IMR-90 (cell line): ENCODE measurements around the gene PDCL3. TPM values are rescaled to one million over a fixed set of nuclear protein-coding genes. Genes with fewer than 3 reads are reported as not detected.

Source experiments
- ATAC-seq: fragments of 200-7000 bp; cut with Tn5 transposase; 2 replicates; pipeline ENCODE4 v1.9.1; 2020; ENCODE audit warnings: low read depth, mild to moderate bottlenecking, moderate library complexity
- BruUV-seq: library from RNA; stranded (reverse); fragments of 400-500 nt; replicated peaks from 2 replicates; lab custom pipeline; 2021; lab: Mats Ljungman, UMichigan
- CTCF ChIA-PET: fragments of 300-600 bp; formaldehyde crosslinking; extraction: SDS; loops from one replicate; lab custom pipeline; 2021; ENCODE audit warnings: antibody characterized with exemption; lab: Yijun Ruan, JAX
- POLR2A ChIA-PET: fragments of 300-600 bp; sonication (Branson Sonifier 250); formaldehyde crosslinking; loops from one replicate; lab custom pipeline; 2022; ENCODE audit warnings: antibody characterized with exemption; ENCODE audit not compliant: unreplicated experiment; lab: Charles Lee
- DNase-seq: peaks from one replicate; pipeline ENCODE4 v3.0.0; 2013
- H2AFZ ChIP-seq: replicated peaks from 2 replicates; pipeline ENCODE3; 2013; ENCODE audit warnings: low read length, mild to moderate bottlenecking; ENCODE audit not compliant: poor library complexity
- H2AK5ac ChIP-seq: 2 replicates; pipeline ENCODE4 v1.6.1; 2013; ENCODE audit warnings: low read depth, low read length, inconsistent platforms
- H2AK9ac ChIP-seq: replicated peaks from 2 replicates; pipeline ENCODE3; 2013; ENCODE audit warnings: mild to moderate bottlenecking, low read depth, low read length, moderate library complexity; ENCODE audit not compliant: poor library complexity
- H2BK120ac ChIP-seq: 2 replicates; pipeline ENCODE4 v1.6.1; 2013; ENCODE audit warnings: low read depth, low read length, inconsistent platforms
- H2BK15ac ChIP-seq: 3 replicates; pipeline ENCODE4 v1.6.1; 2013; ENCODE audit warnings: low read depth, low read length, inconsistent platforms
- H2BK20ac ChIP-seq: 2 replicates; pipeline ENCODE4 v1.6.1; 2013; ENCODE audit warnings: low read depth, mild to moderate bottlenecking, inconsistent platforms, low read length, moderate library complexity
- H2BK5ac ChIP-seq: 2 replicates; pipeline ENCODE4 v1.6.1; 2013; ENCODE audit warnings: mild to moderate bottlenecking, low read depth, low read length, inconsistent platforms; ENCODE audit not compliant: poor library complexity, severe bottlenecking
- H3K14ac ChIP-seq: replicated peaks from 2 replicates; pipeline ENCODE4 v1.6.1; 2013; ENCODE audit warnings: low read depth, low read length, inconsistent platforms
- H3K18ac ChIP-seq: 2 replicates; pipeline ENCODE4 v1.6.1; 2013; ENCODE audit warnings: low read depth, low read length, control low read depth
- H3K23ac ChIP-seq: 2 replicates; pipeline ENCODE4 v1.6.1; 2013; ENCODE audit warnings: low read depth, low read length, inconsistent platforms
- H3K27ac ChIP-seq: 2 replicates; pipeline ENCODE4 v1.5.1; 2013; ENCODE audit warnings: mild to moderate bottlenecking, control low read depth, low read length; ENCODE audit not compliant: insufficient read depth
- H3K27me3 ChIP-seq: 2 replicates; pipeline ENCODE4 v1.6.1; 2013; ENCODE audit warnings: low read length; ENCODE audit not compliant: control insufficient read depth, insufficient read depth
- H3K36me3 ChIP-seq: 2 replicates; pipeline ENCODE4 v1.6.1; 2013; ENCODE audit warnings: low read length, mixed read lengths; ENCODE audit not compliant: control insufficient read depth, insufficient read depth
- H3K4ac ChIP-seq: 2 replicates; pipeline ENCODE4 v1.6.1; 2013; ENCODE audit warnings: low read depth, low read length, inconsistent platforms
- H3K4me1 ChIP-seq: 2 replicates; pipeline ENCODE4 v1.6.1; 2013; ENCODE audit warnings: low read length, mixed read lengths; ENCODE audit not compliant: control insufficient read depth, insufficient read depth
- H3K4me2 ChIP-seq: 2 replicates; pipeline ENCODE4 v1.6.1; 2013; ENCODE audit warnings: low read depth, mild to moderate bottlenecking, control low read depth, low read length, moderate library complexity
- H3K4me3 ChIP-seq: 2 replicates; pipeline ENCODE4 v1.5.1; 2013; ENCODE audit warnings: low read depth, mild to moderate bottlenecking, control low read depth, low read length, moderate library complexity; ENCODE audit not compliant: insufficient read depth
- H3K56ac ChIP-seq: 2 replicates; pipeline ENCODE4 v1.6.1; 2013; ENCODE audit warnings: low read length, inconsistent platforms; ENCODE audit not compliant: insufficient read depth; ENCODE audit errors: extremely low read depth
- H3K79me1 ChIP-seq, 2 experiments: 2 replicates each; pipeline ENCODE4 v1.6.1; 2013; ENCODE audit warnings: low read length in 2 of 2, inconsistent platforms in 1 of 2, low read depth in 1 of 2
- H3K9ac ChIP-seq: 2 replicates; pipeline ENCODE4 v1.6.1; 2013; ENCODE audit warnings: low read depth, low read length, control low read depth
- H3K9me1 ChIP-seq: 2 replicates; pipeline ENCODE4 v1.6.1; 2013; ENCODE audit warnings: low read length, inconsistent platforms; ENCODE audit not compliant: insufficient read depth
- H3K9me3 ChIP-seq: 2 replicates; pipeline ENCODE4 v1.6.1; 2013; ENCODE audit warnings: low read length; ENCODE audit not compliant: control insufficient read depth, insufficient read depth
- H4K20me1 ChIP-seq: 2 replicates; pipeline ENCODE4 v1.6.1; 2013; ENCODE audit warnings: low read length, inconsistent platforms; ENCODE audit not compliant: insufficient read depth
- H4K5ac ChIP-seq: 2 replicates; pipeline ENCODE4 v1.6.1; 2013; ENCODE audit warnings: mild to moderate bottlenecking, low read depth, low read length, control low read depth
- H4K8ac ChIP-seq, 2 experiments: 2 replicates each; pipeline ENCODE4 v1.6.1; 2013; ENCODE audit warnings: low read depth in 2 of 2, low read length in 2 of 2, control low read depth in 1 of 2, inconsistent platforms in 1 of 2
- H4K91ac ChIP-seq: 2 replicates; pipeline ENCODE4 v1.6.1; 2013; ENCODE audit warnings: low read depth, low read length, inconsistent platforms; ENCODE audit not compliant: insufficient read depth
- CEBPB ChIP-seq: IDR thresholded peaks from 2 replicates; pipeline ENCODE4 v1.6.1; 2012; ENCODE audit warnings: low read depth, low read length, improper control_type of control experiment
- MAFK ChIP-seq: IDR thresholded peaks from 2 replicates; pipeline ENCODE4 v1.6.1; 2012; ENCODE audit warnings: low read depth, low read length, improper control_type of control experiment
- MAZ ChIP-seq: IDR thresholded peaks from 2 replicates; pipeline ENCODE4 v1.6.1; 2012; ENCODE audit warnings: low read depth, mild to moderate bottlenecking, low read length, improper control_type of control experiment, moderate library complexity, borderline replicate concordance
- MXI1 ChIP-seq: IDR thresholded peaks from 2 replicates; pipeline ENCODE4 v1.6.1; 2012; ENCODE audit warnings: low read depth, mild to moderate bottlenecking, low read length, moderate library complexity, borderline replicate concordance
- POLR2A ChIP-seq: IDR thresholded peaks from 2 replicates; pipeline ENCODE4 v1.6.1; 2012; ENCODE audit warnings: mild to moderate bottlenecking, low read depth, low read length
- RAD21 ChIP-seq: IDR thresholded peaks from 2 replicates; pipeline ENCODE4 v1.6.1; 2012; ENCODE audit warnings: low read length, improper control_type of control experiment
- RCOR1 ChIP-seq: IDR thresholded peaks from 2 replicates; pipeline ENCODE4 v1.6.1; 2012; ENCODE audit warnings: mild to moderate bottlenecking, low read length, improper control_type of control experiment; ENCODE audit not compliant: insufficient replicate concordance
- SMC3 ChIP-seq: fragments of 150-350 bp; IDR thresholded peaks from 2 replicates; pipeline ENCODE4 v1.6.1; 2016; ENCODE audit warnings: low read depth, mild to moderate bottlenecking, antibody characterized with exemption, low read length, moderate library complexity
- WGBS, 2 experiments: methylation state at CpG; one replicate each; pipeline versions ENCODE4 v1.1.5 to v1.1.7; 2013; ENCODE audit warnings: missing lambda C conversion rate in 2 of 2; ENCODE audit not compliant: insufficient read length in 1 of 2; ENCODE audit errors: extremely low coverage in 2 of 2; 5-methylcytosine and 5-hydroxymethylcytosine counted together
- dilution Hi-C: fragments of 300-500 bp; cut with HindIII; formaldehyde crosslinking; loops from one replicate; pipeline ENCODE4 v1.14.3; 2018; ENCODE audit warnings: low sequenced_read_pairs; ENCODE audit not compliant: unreplicated experiment
- in situ Hi-C: fragments of 300-500 bp; cut with MboI; formaldehyde crosslinking; loops from 3 replicates; pipeline ENCODE4 v1.14.3; 2019; ENCODE audit warnings: low sequenced_read_pairs, inconsistent platforms, mixed read lengths
- intact Hi-C: fragments of 100-400 bp; cut with micrococcal nuclease; formaldehyde crosslinking; loops from 2 replicates; pipeline ENCODE4 v1.10.0; 2022
- polyA plus RNA-seq, 3 experiments: library from polyadenylated mRNA; depleted of rRNA; stranded (reverse); fragments of >200 nt; gene quantifications; 2 replicates each; pipeline ENCODE4 v1.2.3, GENCODE V29; 2012; ENCODE audit warnings: low replicate concordance in 1 of 3
- total RNA-seq: library from RNA; depleted of rRNA; stranded (reverse); fragments of >200 nt; gene quantifications from 2 replicates; pipeline ENCODE4 v1.2.3, GENCODE V29; 2012
- TF ChIP-seq, protein P1 (sequence below): conservative IDR thresholded peaks from 2 replicates; pipeline ENCODE4 v1.5.1; 2012; ENCODE audit warnings: mild to moderate bottlenecking, low read depth, low read length, improper control_type of control experiment
- TF ChIP-seq, protein P2 (sequence below): fragments of 150-350 bp; IDR thresholded peaks from 2 replicates; pipeline ENCODE4 v1.6.1; 2017; ENCODE audit warnings: mild to moderate bottlenecking, antibody characterized with exemption, low read length, low read depth

The PDCL3 gene
- total and polyA plus RNA-seq, 2 of the 4 experiments (the other 2 are of a cell fraction): 9.5 to 26.4 TPM

DNA sequence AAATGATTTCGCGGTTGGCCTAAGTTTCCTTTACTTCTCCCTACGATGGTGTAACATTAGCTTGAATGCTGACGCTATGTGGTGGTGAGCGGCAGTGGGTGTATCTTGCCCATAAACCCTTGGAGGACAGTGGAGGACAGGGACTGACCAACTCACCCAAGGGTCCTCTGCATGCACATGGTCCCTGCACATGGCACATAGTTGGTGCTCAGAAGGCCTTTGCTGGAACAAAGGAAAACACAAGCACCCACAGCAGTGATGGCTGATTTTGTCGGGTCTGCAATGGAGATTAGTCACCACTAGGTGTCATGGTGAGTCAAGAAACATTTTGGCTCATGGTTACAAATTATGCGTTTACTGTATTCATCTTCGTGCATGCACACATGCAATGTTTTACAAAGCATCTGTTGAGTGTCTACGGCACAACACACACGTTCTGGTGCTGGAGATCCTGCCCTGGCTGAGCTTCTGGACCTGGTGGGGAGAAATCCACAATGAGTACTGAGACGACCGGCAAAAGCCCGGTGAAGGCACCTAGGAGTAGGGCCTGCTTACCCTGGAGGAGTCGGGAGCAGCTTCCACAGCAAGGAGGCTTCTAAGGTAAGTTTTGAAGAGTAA is 44.0 kb downstream of the PDCL3 start:
- peak; percentile 69 for ATAC-seq
- Histone ChIP-seq H4K20me1 (no peaks in the 10 kb centered on the region), H3K79me1 (no peaks in the 10 kb centered on the region), H3K4ac (no peak overlapping the region), H2BK120ac (no peak overlapping the region), H3K4me1 (no peaks in the 10 kb centered on the region), H3K9me3 (no peaks in the 10 kb centered on the region), H3K27me3 (peaks cover 4% of the 10 kb centered on the region; the same call in 1 of the 2 replicates), H3K56ac (no peak overlapping the region), H2BK15ac (no peak overlapping the region), H2BK20ac (no peak overlapping the region), H3K27ac (no peak overlapping the region), H2AFZ (peak overlapping the region; percentile 48), H3K4me3 (no peak overlapping the region), H3K14ac (no peak overlapping the region), H2BK5ac (no peak overlapping the region), H3K9ac (no peak overlapping the region), H2AK5ac (no peak overlapping the region), H3K18ac (no peak overlapping the region), H3K4me2 (no peak overlapping the region), H4K5ac (no peak overlapping the region), H3K23ac (no peak overlapping the region), H3K9me1 (no peaks in the 10 kb centered on the region), H4K8ac (no peak overlapping the region), H2AK9ac (no peak overlapping the region), H4K91ac (no peak overlapping the region), H3K36me3 (no peaks in the 10 kb centered on the region)
- intact Hi-C loops (loop anchor here (1.0 to 5.0 kb wide), 2 partner anchors 378 to 600 kb away; no protein-coding TSS in a partner anchor), dilution Hi-C loops (no loop called here), in situ Hi-C loops (loop anchor here (5.0 to 25.0 kb wide), 3 partner anchors 205 to 605 kb away; partner anchors contain the start of gene NPAS2)
- no peak for TF ChIP-seq MXI1
- no peak for TF ChIP-seq MAFK
- TF ChIP-seq, protein P1, sequence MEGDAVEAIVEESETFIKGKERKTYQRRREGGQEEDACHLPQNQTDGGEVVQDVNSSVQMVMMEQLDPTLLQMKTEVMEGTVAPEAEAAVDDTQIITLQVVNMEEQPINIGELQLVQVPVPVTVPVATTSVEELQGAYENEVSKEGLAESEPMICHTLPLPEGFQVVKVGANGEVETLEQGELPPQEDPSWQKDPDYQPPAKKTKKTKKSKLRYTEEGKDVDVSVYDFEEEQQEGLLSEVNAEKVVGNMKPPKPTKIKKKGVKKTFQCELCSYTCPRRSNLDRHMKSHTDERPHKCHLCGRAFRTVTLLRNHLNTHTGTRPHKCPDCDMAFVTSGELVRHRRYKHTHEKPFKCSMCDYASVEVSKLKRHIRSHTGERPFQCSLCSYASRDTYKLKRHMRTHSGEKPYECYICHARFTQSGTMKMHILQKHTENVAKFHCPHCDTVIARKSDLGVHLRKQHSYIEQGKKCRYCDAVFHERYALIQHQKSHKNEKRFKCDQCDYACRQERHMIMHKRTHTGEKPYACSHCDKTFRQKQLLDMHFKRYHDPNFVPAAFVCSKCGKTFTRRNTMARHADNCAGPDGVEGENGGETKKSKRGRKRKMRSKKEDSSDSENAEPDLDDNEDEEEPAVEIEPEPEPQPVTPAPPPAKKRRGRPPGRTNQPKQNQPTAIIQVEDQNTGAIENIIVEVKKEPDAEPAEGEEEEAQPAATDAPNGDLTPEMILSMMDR: peak; percentile 70
- TF ChIP-seq RCOR1: no peak
- TF ChIP-seq CEBPB: no peak
- TF ChIP-seq RAD21: peak; percentile 77
- peak; percentile 49; the same call in 1 of the 2 replicates for TF ChIP-seq SMC3
- TF ChIP-seq MAZ: no peak
- TF ChIP-seq POLR2A: no peak
- TF ChIP-seq, protein P2, sequence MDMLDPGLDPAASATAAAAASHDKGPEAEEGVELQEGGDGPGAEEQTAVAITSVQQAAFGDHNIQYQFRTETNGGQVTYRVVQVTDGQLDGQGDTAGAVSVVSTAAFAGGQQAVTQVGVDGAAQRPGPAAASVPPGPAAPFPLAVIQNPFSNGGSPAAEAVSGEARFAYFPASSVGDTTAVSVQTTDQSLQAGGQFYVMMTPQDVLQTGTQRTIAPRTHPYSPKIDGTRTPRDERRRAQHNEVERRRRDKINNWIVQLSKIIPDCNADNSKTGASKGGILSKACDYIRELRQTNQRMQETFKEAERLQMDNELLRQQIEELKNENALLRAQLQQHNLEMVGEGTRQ: no peak
- POLR2A ChIA-PET: no interaction called here
- no TSS peak for BruUV-seq
- CTCF ChIA-PET: interaction anchor here (0.7 to 1.6 kb wide), 3 partner anchors 13 to 370 kb away, joined by 3 to 4 read pairs (median 3); no protein-coding TSS in a partner anchor
- peak; percentile 46 for DNase-seq
- 20% methylated on average over 1 of the region's 14 CpGs; no CpG with 5 or more reads in 1 of the 2 experiments for WGBS, 2 experiments
